Vagina (tissue), 2 donors: ENCODE measurements around the gene DKK3.

Experiments
- POLR2A ChIP-seq, 2 donors: fragments of 450-650 bp; IDR thresholded peaks; one replicate each; pipeline ENCODE4 v1.6.1; 2017; ENCODE audit warnings: antibody characterized with exemption in 2 of 2, mild to moderate bottlenecking in 2 of 2, moderate library complexity in 2 of 2
- TF ChIP-seq, protein P1 (sequence below), 3 experiments: fragments of 450-650 bp in 2 of 3; fragments of 200-600 bp in 1 of 3; sonication (generic) in 1 of 3; IDR thresholded peaks; one replicate each; pipeline ENCODE4 v1.5.1; 2017 to 2019; ENCODE audit warnings: antibody characterized with exemption in 3 of 3, mild to moderate bottlenecking in 2 of 3, moderate library complexity in 2 of 3

DNA sequence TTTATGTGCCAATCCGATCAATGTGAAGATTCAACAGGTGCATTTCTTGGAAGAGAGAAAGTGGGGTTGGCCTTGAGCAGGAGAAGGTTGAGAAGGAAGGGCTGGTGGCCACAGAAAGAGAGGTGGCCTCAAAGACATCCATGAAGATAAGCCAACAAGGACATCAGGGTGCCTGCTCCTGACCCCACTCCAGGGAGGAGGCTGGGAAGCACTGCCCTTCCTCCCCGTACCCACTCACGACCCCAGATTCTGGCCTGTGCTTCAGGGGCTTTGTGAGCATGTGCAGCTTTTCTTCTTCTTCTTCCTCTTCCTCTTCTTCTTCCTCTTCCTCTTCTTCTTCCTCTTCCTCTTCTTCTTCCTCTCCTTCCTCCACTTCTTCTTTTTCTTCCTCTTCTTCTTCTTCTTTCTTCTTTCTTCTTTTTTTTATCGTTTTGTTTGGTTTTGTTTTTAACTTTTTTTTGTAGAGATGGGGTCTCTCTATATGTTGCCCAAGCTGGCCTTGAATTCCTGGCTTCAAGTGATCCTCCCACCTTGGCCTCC lies 30.3 kb downstream of the DKK3 start:
- TF ChIP-seq, protein P1, sequence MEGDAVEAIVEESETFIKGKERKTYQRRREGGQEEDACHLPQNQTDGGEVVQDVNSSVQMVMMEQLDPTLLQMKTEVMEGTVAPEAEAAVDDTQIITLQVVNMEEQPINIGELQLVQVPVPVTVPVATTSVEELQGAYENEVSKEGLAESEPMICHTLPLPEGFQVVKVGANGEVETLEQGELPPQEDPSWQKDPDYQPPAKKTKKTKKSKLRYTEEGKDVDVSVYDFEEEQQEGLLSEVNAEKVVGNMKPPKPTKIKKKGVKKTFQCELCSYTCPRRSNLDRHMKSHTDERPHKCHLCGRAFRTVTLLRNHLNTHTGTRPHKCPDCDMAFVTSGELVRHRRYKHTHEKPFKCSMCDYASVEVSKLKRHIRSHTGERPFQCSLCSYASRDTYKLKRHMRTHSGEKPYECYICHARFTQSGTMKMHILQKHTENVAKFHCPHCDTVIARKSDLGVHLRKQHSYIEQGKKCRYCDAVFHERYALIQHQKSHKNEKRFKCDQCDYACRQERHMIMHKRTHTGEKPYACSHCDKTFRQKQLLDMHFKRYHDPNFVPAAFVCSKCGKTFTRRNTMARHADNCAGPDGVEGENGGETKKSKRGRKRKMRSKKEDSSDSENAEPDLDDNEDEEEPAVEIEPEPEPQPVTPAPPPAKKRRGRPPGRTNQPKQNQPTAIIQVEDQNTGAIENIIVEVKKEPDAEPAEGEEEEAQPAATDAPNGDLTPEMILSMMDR (IDR thresholded peaks at IDR 0.05), result no peak
- TF ChIP-seq POLR2A (IDR thresholded peaks at IDR 0.05), result no peak
